ENCODE results near the gene UTS2B. TPM values are rescaled to one million over a fixed set of nuclear protein-coding genes. Genes with fewer than 3 reads are reported as not detected.

The UTS2B gene
- total and polyA plus RNA-seq, 9 of the 15 experiments (the other 6 are each of a cell fraction or from before 2014, with no cell fraction given), result 0.06 TPM; not detected in 8

- TF ChIP-seq, protein P1, sequence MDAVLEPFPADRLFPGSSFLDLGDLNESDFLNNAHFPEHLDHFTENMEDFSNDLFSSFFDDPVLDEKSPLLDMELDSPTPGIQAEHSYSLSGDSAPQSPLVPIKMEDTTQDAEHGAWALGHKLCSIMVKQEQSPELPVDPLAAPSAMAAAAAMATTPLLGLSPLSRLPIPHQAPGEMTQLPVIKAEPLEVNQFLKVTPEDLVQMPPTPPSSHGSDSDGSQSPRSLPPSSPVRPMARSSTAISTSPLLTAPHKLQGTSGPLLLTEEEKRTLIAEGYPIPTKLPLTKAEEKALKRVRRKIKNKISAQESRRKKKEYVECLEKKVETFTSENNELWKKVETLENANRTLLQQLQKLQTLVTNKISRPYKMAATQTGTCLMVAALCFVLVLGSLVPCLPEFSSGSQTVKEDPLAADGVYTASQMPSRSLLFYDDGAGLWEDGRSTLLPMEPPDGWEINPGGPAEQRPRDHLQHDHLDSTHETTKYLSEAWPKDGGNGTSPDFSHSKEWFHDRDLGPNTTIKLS (IDR thresholded peaks at IDR 0.05; ENCODE audit: borderline replicate concordance, low read depth), result no peak
- TF ChIP-seq FOXK1 (CRISPR knock-in tag; IDR thresholded peaks at IDR 0.05; ENCODE audit: borderline replicate concordance), result no peak
- TF ChIP-seq PHTF2 (CRISPR knock-in tag; IDR thresholded peaks at IDR 0.05), result no peak
- no peak for TF ChIP-seq ZC3H4 (CRISPR knock-in tag; IDR thresholded peaks at IDR 0.05; ENCODE audit: borderline replicate concordance)
- TF ChIP-seq NONO (IDR thresholded peaks at IDR 0.05; ENCODE audit: low read depth in 2 of 2, low read length in 1 of 2), result no peak
- TF ChIP-seq RBM39 (optimal IDR thresholded peaks at IDR 0.05; ENCODE audit: low read depth, low read length), result no peak
- no peak for TF ChIP-seq TGIF2 (CRISPR knock-in tag; IDR thresholded peaks at IDR 0.05)
- TF ChIP-seq, protein P2, sequence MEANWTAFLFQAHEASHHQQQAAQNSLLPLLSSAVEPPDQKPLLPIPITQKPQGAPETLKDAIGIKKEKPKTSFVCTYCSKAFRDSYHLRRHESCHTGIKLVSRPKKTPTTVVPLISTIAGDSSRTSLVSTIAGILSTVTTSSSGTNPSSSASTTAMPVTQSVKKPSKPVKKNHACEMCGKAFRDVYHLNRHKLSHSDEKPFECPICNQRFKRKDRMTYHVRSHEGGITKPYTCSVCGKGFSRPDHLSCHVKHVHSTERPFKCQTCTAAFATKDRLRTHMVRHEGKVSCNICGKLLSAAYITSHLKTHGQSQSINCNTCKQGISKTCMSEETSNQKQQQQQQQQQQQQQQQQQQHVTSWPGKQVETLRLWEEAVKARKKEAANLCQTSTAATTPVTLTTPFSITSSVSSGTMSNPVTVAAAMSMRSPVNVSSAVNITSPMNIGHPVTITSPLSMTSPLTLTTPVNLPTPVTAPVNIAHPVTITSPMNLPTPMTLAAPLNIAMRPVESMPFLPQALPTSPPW (CRISPR knock-in tag; IDR thresholded peaks at IDR 0.05), result no peak
- TF ChIP-seq SIN3B (IDR thresholded peaks at IDR 0.05; ENCODE audit: low read depth), result no peak
Observed at GRCh38 chr3:191298846-191299245, 31.5 kb downstream of the UTS2B start (continued).

Measured in K562 (cell line).